Cardiac muscle cell (in vitro differentiated cells and primary cell): Measurements from ENCODE around the gene PRCP. TPM values are rescaled to one million over a fixed set of nuclear protein-coding genes. Genes with fewer than 3 reads are reported as not detected.
A peak's percentile ranks its signal among the peaks of the same experiment; 100 is the strongest.

Source experiments
- DNase-seq, 2 donors: peaks; one replicate each; pipeline versions ENCODE4 v3.0.0 to v3.0.0-alpha.2; 2010 to 2017; ENCODE audit warnings: low read depth in 1 of 2, low spot score in 1 of 2
- H3K27ac ChIP-seq: fragments of 200-600 bp; sonication (generic); 2 replicates; pipeline ENCODE4 v1.5.1; 2016
- H3K27me3 ChIP-seq: fragments of 200-600 bp; sonication (generic); 2 replicates; pipeline ENCODE4 v1.6.0; 2016; ENCODE audit warnings: control low read depth
- H3K36me3 ChIP-seq: fragments of 200-600 bp; sonication (generic); 2 replicates; pipeline ENCODE4 v1.5.1; 2016; ENCODE audit warnings: control low read depth
- H3K4me1 ChIP-seq: fragments of 200-600 bp; sonication (generic); 2 replicates; pipeline ENCODE4 v1.8.1; 2017; ENCODE audit warnings: low read depth, mild to moderate bottlenecking, mixed run types
- H3K4me3 ChIP-seq: fragments of 200-600 bp; sonication (generic); 2 replicates; pipeline ENCODE4 v1.5.1; 2016; ENCODE audit warnings: mild to moderate bottlenecking
- H3K9me3 ChIP-seq: fragments of 200-600 bp; sonication (generic); 2 replicates; pipeline ENCODE4 v1.5.1; 2017; ENCODE audit warnings: low read depth, mild to moderate bottlenecking, control low read depth
- CTCF ChIP-seq: IDR thresholded peaks from 2 replicates; pipeline ENCODE4 v1.5.1; 2012; ENCODE audit warnings: low read depth, mild to moderate bottlenecking, low read length
- polyA plus RNA-seq: library from polyadenylated mRNA; unstranded; fragments of >200 nt; fragmentation: Nextera tagmentation; extraction: Ambion mirVana; gene quantifications from 2 replicates; pipeline ENCODE4 v1.2.1, GENCODE V29; 2016
- total RNA-seq: library from RNA; depleted of rRNA; stranded (reverse); fragments of >200 nt; gene quantifications from 2 replicates; pipeline ENCODE4 v1.2.3, GENCODE V29; 2016

The PRCP gene
- total and polyA plus RNA-seq, 2 experiments from 2014 or later, result 61.1 to 106 TPM

- no peaks in the 10 kb centered on the region for H3K36me3 ChIP-seq
- H3K27ac ChIP-seq, result no peak overlapping the region
- H3K4me1 ChIP-seq, result no peaks in the 10 kb centered on the region
- H3K4me3 ChIP-seq, result no peak overlapping the region
- peak in 1 of 2 donors; percentile 21 for DNase-seq
- TF ChIP-seq CTCF, result no peak
- no peaks in the 10 kb centered on the region for H3K27me3 ChIP-seq
- no peaks in the 10 kb centered on the region for H3K9me3 ChIP-seq
These were observed 8.9 kb upstream of the PRCP start for GRCh38 chr11:82909015-82909640.

- H3K27ac ChIP-seq, result no peak overlapping the region
- DNase-seq, result no peak
- TF ChIP-seq CTCF, result no peak
- no peak overlapping the region for H3K4me3 ChIP-seq
- H3K27me3 ChIP-seq, result no peaks in the 10 kb centered on the region
- no peaks in the 10 kb centered on the region for H3K36me3 ChIP-seq
- H3K9me3 ChIP-seq, result no peaks in the 10 kb centered on the region
- H3K4me1 ChIP-seq, result no peaks in the 10 kb centered on the region
These were observed 8.1 kb upstream of the PRCP start for GRCh38 chr11:82908311-82908710.

- no peak for TF ChIP-seq CTCF
- no peak overlapping the region for H3K4me3 ChIP-seq
- no peak for DNase-seq
- no peaks in the 10 kb centered on the region for H3K36me3 ChIP-seq
- no peak overlapping the region for H3K27ac ChIP-seq
- no peaks in the 10 kb centered on the region for H3K4me1 ChIP-seq
- H3K27me3 ChIP-seq, result no peaks in the 10 kb centered on the region
- no peaks in the 10 kb centered on the region for H3K9me3 ChIP-seq
These were observed 7.1 kb upstream of the PRCP start for GRCh38 chr11:82907371-82907770.

GRCh38 chr11:82906931-82907330 lies 6.7 kb upstream of the PRCP start:
- no peaks in the 10 kb centered on the region for H3K4me1 ChIP-seq
- H3K27me3 ChIP-seq, result no peaks in the 10 kb centered on the region
- H3K9me3 ChIP-seq, result no peaks in the 10 kb centered on the region
- DNase-seq, result no peak
- H3K27ac ChIP-seq, result no peak overlapping the region
- no peak overlapping the region for H3K4me3 ChIP-seq
- H3K36me3 ChIP-seq, result no peaks in the 10 kb centered on the region
- TF ChIP-seq CTCF, result no peak

GRCh38 chr11:82906236-82906635 lies 6.0 kb upstream of the PRCP start:
- Histone ChIP-seq H3K27ac (no peak overlapping the region), H3K4me1 (no peaks in the 10 kb centered on the region), H3K27me3 (no peaks in the 10 kb centered on the region), H3K9me3 (no peaks in the 10 kb centered on the region), H3K4me3 (no peak overlapping the region), H3K36me3 (no peaks in the 10 kb centered on the region)
- peak; percentile 45 for TF ChIP-seq CTCF
- DNase-seq, result peak; percentile 56 to 59
